Activated T-cell treated with anti-CD3 and anti-CD28 coated beads for 4 hours (primary cell): ENCODE measurements around the gene PRKN.

Experiments
- DNase-seq: peaks from one replicate; pipeline ENCODE4 v3.0.0-alpha.2; 2020

Gene PRKN

DNA sequence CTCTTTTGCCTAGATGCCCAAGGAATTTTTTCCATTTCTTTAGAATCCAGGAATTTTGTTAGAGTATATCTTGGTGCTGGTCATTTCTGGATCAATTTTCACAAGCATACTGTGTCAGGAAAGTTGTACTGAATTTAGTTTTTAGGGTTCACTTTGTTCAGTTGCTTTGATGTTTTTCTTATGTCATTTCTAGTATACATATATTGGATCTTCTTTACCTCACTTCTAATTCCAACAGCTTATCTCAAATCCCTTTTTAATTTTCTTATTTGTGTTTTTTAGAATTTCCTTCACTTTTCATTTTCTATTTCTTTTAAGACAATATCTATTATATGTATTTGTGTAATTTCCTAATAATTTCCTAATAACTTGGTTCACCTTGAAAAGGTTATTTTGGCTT, 1172.7 kb downstream of the PRKN start:
- DNase-seq = no peak

DNA sequence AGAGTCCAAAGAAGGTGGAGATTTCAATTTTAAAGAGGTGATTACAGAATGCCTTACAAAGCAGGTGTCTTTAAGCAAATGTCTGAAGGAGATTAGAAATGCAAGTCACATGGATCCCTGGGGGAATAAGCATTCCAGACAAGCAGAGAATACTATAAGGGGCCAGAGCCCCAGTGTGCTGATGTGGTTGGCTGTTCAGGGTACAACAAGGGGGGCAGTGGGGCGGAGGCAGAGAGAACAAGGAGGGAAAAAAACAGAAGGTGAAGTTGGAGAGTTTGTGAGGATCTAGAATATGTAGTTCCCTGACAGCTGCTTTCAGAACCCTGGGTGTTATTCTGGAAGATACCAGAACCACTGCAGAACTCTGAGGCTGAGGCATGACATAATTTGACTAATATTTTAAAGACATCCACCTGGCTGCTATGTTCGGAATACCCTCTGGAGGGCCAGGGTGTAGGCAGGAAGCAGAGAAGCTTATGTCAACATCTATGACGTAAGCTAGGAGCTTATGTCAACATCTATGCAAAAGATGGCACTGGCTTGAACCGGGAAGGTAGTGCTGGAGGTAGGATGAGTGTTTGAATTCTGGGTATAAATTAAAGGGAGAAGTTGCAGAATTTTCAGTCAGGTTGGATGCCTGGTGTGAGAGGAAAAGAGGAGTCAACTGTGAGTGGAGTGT, 1177.5 kb downstream of the PRKN start:
- DNase-seq = no peak

DNA sequence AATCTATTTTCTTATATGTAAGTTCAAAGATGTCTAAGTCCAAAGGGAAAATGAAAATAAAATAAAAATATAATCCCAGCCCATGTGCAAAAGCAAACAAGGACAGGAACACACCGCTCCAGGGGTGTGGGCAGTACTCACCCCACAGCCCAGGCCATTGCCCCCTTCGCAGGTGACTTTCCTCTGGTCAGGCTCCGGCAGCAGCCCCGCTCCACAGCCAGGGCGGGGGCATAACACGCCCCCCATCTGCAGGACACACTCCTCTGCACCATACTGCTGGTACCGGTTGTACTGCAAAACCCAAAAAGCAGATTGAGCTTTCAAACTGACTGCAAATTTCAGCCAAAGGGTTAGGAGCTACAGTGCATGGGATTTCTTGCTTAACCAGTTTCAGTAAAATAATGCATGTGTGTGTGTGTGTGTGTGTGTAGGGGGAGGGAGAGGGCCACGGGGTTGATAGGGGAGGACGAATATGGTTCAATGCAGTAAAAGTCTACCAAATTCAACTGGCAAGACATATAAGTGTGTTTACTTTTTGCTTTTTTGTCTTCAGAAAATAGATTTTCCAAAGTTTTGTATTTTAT, 1178.8 kb downstream of the PRKN start:
- DNase-seq = no peak

DNA sequence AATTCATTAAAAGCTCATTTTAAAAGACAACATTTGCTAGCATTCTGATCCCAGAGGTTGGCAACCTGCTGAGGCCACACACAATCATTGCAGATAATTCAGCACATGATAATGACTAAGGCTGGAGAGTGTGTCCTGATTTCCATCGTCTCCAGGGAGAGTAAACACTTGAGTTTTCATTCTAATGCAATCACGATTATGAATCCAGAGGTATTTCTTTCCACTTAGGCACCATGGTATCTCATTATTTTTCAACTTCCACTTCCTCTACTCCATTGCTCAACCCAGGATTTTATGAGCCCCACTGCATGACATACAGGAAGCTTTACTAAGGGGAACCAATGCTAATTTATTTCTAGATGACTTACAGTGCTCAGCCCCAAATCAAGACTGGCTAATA, 1179.9 kb downstream of the PRKN start:
- DNase-seq = no peak

DNA sequence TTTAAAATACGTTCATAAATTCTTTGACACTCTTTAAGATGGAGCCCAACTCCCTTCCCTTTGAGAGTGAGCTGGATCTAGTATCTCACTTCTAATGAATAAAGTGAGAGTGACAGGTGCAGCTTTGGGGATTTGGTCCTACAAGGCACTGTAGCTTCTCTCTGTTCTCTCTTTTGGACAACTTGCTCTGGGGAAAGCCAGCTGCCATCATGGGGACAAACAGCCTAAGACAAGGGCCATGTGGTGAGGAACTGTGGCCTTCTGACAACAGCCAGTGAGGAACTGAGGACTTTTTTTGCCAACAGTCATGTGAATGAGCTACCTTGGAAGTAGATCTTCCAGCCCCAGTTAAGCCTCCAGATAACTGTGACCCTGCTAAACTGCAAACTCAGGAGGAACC, 1180.9 kb downstream of the PRKN start:
- no peak for DNase-seq

DNA sequence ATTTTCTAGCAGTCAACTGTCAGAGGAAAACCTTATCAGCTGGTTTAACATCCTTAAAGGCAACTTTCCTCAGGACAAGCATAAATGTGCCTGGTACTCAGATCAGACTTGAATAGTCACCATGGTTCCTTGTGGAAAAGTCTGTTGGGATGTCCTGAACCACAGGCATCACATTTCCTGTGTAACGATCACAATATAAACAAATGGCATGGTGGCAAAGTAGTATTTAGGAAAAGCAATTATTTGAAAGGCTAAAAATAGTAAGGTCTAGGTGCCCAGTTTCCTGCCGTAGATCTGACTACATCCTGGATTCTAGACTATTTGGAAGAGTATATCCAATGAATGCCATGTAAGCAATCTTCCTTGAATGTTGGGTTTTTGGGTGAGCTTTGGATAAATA, 1181.8 kb downstream of the PRKN start:
- DNase-seq = no peak

DNA sequence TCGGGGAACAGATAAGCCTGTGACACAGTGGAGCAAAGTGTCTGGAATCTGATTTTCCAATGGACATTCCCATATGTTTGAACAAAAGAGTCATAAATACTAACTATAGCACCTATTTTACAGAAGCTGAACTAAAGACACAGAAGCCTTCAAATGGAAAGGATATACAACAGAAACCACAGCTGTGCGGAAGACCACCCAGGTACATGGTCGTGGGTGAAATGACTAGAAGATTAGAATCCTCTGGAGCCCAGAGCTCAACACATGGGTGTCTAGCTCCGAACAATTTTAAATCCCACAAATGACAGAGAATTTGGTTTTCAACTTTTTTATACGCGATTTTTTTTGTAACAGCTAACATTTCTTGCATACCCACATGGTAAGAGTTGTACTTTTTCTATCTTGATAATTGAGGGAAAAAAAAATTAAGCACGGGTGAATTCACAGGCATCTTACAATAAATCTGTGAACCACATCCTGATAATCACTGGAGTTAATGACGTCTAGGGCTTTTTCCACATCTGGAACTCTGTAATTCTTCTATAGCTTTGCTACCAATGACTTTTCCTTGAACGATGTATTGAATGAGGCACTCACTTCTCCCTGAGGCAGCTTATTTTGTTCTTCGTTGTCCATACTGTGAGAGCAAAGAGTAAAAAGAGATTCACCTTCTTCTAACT, 1182.6 kb downstream of the PRKN start:
- DNase-seq = no peak

DNA sequence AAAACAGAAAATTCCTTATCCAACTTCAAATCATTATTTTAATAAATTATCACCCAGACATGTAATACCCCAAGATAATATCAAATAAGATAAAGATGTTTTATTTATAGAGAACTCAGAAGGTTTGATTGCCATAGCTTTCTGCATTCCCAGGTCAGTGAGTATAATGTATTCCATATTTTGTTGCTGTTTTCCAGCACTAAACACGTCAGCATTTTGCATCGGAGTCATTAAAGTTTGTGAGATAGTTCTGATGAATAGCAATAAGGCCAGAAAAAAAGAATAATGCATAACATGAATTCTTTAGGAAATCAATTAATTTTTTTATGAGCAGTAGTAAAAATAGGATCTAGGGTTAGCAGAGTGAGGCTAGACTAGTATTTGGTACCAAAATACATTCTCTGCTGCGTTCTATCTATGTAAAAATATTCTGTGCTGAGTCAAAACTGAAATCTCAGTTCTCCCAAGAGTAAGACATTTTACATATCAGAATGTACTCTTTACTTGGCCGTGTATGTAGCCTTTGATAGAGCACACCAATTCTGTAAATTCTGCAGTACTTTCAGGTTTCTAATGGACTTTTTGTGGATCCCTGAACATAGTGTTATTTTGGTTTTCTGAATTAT, 1183.8 kb downstream of the PRKN start:
- no peak for DNase-seq

DNA sequence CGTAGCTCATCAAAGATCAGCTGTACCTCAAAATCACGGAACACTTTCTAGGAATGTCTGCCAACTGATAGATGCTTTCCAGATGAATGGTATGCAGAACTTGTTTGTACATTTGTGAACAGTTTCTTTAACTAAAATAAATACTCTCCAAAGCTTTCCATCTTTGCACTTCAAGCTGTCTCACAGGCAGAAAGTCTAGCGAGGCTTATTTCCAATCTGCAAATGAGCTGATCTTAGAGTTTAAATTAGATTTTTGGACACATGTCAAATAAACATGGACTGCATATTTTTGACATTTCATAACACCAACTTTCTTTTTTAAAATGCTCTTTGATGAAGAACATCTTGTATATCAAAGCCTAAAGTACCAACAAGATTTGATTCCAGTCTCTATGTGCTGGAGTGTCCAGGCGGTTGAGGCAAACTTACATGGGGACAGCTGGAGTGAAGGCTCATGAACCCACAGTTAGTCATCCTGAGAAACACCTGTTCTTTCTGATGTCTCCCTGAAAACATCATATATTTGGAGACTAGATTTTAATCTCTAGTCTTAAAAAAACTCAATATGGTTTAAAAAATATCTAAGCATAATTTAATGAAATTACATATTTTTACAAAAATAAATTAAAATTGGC, 1185.1 kb downstream of the PRKN start:
- no peak for DNase-seq

DNA sequence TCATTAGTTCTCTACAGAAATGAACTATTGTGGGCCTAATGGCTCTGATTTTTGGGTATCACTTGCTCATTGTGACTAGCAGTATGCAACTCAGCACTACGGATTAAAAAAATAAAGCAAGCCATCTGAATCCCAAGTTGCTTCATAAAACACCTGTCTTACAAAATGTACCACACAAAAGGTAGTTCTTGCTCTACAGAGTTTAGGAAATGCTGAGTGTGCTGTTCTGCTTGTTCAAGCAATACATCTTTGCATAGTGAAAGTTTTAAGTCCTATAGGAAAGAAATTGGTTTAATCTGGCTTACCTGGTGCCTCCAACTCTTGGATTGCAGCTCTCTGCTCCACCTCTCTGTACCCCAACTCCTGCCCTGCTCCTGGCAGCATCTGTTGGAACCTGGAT, 1187.0 kb downstream of the PRKN start:
- no peak for DNase-seq

DNA sequence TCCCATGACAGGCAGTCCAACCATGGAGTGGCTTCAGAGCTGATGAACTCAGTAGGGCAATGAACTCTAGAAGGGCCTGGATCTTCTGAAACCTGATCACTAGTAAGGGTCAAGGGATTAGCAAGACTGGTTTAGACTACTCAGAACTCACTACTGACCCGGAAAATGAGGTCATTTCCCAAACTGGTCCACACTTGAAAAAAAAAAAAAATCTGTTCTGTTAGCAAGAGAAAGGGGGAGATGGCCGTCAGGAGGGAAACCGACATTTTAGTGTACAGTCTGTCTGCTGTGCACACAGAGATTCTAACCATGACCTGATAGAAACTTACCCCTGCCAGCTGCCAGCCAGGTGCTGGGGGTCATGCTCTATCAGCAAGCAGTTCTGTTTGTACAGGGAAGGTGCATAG, 1191.3 kb downstream of the PRKN start:
- DNase-seq = no peak

DNA sequence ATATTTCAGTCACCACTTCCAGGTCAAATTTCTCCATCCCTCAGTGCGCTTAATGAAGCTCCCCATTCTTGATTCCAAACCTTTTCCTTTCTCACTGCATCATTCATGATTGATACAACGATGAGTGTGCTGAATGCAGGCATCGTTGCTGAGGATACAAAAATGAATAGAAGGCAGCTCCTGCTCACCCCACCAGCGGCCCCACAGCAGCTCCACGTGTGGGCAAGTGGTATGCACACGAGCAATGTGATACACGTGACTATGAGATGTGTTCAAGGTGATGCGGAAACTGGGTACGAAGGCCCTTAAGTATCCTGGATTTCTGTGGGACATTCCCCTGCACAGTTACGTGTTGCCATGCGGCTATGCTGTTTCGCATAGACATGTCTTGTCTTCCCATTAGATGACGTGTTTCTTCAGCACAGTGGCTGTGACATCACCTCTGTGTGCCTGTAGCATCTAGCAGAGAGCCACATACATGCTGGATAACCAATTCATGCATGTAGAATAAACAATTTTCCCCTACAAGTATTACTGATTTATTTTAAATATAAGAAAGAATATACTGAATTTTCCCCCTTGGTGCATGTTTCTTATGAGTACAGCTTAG, 1193.2 kb downstream of the PRKN start:
- DNase-seq = no peak

DNA sequence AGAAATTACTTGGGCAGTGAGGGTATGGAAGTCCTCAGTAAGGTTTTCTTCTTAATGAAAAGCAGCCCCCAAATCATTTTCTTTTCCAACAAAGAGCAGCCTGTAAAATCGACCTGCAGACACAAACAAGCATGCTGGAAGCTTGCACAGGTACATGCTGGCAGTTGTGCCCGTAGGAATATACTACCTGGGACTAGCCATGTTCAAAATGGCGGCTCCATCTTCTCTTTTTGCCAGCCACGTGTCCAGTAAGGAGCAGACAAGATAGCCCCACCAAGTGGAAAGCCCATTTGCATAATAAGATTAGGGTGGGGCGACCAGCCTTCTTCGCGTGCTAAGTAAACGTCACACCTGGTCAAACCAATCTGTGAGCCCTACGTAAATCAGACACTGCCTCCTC, 1194.3 kb downstream of the PRKN start:
- DNase-seq = no peak

DNA sequence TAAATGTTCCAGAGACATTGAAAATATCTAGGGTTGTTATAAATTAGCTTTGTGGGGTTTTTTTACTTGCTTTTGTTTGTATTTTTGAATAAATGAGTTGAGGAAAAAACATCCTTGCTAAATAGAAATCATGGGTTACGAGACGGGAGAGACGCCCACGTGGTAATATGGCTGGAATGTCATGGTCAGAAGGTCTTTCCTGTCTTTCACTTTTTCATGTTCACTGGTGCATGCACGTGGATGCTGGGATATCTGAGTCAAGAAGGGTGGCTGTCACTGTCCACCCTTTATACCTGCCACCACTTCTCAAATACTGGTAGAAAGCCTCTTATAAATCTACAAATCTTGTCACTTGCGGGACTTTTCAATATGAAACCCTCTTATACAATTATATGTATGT, 1195.0 kb downstream of the PRKN start:
- DNase-seq = no peak

DNA sequence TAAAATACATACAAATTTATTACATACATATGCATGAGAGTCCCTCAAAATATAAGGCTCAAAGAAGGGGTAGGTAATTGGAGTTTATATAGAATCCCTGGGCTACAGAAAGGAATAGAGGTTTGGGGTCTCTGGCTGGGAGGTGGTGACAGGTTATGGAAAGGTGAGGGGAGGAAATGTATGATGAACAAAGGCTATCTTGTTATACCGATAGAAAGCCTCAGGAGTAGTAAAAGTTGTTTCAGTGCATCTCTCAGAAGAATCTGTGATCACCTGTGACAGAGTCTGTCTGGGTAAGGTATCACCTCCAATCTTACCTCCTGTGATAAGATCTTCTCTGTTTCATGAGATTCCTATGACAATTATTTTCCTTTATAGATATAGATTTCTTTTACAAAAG, 1200.8 kb downstream of the PRKN start:
- no peak for DNase-seq

DNA sequence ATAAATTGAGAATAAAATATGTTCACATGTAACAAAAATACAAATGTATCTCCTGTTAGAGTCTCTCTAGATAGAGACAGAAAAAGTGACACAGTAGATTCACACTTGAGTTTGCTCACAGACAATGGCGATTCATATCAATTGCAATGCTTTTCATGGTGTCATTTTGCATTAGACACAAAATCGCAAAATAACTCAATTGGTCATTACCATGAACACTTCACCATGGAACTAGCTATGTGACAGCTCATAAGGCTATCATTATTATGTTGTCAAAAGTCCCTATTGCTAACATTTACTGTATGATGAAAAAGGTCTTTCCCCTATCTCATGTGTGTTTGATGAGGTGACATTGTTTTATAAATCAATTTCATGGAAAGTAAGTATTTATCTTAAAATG, 1204.2 kb downstream of the PRKN start:
- no peak for DNase-seq

DNA sequence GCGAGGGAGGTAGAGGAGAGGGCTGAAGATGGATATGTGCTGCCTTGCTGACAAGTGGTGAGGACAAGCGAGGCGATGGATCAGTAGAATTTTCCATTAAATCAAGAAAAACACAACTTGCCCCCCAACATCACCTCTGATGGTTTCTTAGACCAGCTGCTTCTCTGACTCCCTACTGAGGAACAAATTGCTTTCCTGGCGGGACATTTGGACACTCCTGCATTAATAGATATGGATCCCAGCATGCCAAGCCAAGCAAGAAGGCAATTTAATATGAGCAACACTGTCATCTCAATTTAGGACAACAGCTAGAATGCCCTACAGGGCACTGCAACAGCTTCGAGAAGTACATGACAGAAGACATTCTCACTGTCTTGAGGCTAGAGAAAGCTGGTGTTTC, 1205.3 kb downstream of the PRKN start:
- DNase-seq = no peak

DNA sequence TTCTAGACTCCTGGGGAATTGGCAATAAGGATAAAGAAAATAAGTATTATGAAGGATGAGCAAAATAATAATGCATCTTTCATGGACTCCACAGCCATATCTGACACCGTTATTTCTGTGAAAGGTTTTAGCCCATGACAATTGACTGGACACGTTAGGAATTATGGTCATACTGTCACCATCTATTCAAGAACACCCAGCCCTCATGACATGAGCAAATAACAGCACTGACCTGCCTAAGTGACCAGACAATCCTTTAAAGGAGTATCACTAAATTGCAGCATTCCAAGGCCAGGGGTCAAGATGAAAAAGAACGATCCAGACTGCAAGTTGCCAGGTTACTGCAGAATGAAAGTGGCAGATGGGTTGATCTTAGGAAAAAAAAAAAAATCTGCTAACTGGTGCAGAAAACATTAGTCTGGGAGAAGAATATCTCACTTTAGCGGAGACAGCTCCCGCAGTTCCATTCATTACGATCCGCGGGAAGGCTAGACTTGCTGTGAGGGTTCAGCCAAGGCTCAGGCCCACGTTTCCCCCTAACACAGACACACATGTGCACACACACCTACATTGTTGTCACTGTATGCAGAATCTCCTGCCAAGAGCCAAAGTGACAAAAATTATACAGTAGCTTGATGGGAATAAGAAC, 1216.0 kb downstream of the PRKN start:
- DNase-seq = no peak

DNA sequence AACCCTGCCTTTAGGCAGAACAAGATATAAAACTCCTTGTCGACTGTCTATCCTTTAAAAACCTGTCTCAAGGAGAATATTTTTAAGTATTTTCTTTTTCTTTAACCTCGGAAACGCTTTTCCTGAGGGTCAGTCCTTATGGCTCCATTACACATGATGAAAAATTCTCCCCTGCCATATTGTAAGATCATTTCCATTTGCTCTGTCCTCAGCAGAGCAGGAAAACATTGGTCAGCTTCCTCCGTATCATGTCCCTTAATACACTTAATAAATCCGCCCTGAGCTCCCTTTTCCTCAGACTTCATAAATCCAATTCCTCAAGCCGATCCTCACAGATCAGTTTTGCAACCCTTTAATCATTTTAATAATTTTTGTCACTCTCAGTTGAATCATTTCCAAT, 1219.2 kb downstream of the PRKN start:
- no peak for DNase-seq

DNA sequence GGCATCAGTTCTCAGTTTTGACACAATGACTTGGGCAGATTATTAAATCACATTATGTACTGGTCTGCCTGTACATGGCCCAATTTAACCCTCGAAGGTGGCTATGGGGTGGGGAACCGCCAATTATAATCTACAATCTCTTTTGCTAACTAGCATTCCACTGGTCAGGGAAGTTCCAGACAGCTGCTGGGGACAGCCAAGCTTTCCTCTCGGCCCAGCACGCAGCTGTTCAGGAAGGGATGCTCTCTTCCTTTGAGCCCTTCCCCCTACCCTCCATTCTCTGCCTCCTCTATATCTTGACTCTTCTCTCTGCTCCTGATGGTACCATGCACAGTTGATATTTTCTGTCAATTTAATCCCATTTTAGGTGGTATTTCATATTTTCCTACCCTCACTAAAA, 1220.2 kb downstream of the PRKN start:
- DNase-seq = no peak

DNA sequence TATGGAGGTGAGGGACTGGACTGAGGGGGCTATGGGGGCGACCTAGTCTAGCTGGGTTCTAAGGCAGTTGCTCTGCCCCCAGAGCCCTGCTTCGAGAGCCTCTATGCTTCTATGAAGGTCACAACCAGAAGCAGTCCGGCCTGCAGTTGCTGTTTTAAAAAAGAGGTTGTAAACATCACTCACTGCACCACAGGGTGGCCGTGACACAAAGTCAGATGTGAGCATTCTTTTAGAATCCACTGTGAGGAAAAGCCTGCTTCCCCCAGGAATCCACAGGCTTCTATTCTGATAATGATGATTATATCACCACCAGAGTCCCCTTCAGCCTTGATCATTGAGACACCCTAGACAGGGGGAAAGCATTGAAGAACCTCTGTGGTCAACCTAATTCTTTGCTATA, 1224.0 kb downstream of the PRKN start:
- DNase-seq = no peak

DNA sequence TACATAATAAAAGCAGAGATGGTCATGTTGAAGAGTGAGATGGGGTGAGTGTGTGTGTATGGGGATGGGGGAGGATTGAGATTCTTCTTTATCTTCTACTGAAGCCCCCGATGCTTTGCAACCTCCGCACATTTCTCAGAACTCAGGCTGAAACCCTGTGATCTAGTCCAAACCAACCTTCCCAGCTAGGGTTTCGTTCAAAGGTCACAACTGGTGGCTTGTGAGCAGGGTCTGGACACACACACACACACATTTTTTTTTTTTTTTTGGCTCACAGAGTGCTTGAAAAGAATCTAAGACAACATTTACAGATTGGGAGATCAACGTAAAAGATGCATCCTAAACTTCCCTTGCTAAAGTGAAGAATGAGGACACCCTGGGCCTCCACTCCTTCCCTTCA, 1228.7 kb downstream of the PRKN start:
- DNase-seq = no peak

DNA sequence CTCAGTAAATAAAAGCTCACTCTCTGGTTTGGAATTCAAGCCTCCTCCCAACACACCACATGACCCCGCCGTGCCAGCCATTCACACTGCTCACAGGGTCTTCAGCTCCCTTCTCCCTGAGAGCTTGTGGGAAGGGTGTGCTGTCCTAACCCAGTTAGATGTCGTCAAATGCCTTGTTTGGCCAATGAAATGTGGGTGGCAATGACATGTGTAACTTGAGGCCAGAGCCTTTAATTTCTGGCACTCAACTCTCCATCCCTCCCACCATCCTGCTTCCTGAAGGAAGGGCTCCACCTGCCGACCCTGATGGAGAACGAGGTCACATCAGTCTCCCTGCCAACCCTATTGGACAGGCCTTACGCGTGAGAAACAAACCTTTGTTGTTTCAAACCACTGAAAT, 1229.2 kb downstream of the PRKN start:
- DNase-seq = no peak
